ENCODE data around the gene SCIN. TPM values are rescaled to one million over a fixed set of nuclear protein-coding genes. Genes with fewer than 3 reads are reported as not detected.
"Not testable (repeated sequence)": the region's sequence is repeated elsewhere in the genome, so short reads cannot be mapped to it uniquely, and the experiment has no call there.

SCIN gene
- total and polyA plus RNA-seq, 2 experiments from 2014 or later, result 0.02 to 0.66 TPM

DNA sequence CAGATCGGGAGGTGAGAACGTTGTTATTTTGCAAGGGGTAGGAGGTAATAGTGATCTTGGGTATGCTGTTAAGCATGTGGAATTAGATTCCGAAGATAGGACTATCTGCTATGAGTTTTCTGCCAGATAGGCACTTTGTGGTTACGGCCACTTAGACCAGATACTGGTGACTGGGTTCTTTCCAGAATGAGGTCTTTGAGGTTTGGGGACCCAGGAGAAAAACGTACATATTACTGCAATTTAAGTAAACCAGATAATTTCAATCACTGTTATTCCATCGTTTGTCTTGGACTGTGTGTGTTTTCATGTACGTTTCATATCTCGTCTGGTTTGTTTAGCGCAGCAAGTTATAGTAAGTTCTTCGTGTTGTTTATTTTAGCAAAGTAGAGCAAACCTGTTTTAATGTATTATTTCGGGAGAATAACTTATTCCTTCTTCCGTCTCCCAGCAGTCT is 117.2 kb downstream of the SCIN start:
- DNase-seq (ENCODE audit: low read depth in 1 of 2, low spot score in 1 of 2), result peak in 1 of 2 donors; percentile 20
- Histone ChIP-seq H3K9me3 (ENCODE audit: low read depth) (no peaks in the 10 kb centered on the region), H3K27me3 (no peaks in the 10 kb centered on the region), H3K27ac (no peak overlapping the region), H3K36me3 (no peaks in the 10 kb centered on the region), H3K4me1 (ENCODE audit: low read depth) (no peaks in the 10 kb centered on the region), H3K4me3 (peak overlapping the region; percentile 69)
- TF ChIP-seq, protein P1, sequence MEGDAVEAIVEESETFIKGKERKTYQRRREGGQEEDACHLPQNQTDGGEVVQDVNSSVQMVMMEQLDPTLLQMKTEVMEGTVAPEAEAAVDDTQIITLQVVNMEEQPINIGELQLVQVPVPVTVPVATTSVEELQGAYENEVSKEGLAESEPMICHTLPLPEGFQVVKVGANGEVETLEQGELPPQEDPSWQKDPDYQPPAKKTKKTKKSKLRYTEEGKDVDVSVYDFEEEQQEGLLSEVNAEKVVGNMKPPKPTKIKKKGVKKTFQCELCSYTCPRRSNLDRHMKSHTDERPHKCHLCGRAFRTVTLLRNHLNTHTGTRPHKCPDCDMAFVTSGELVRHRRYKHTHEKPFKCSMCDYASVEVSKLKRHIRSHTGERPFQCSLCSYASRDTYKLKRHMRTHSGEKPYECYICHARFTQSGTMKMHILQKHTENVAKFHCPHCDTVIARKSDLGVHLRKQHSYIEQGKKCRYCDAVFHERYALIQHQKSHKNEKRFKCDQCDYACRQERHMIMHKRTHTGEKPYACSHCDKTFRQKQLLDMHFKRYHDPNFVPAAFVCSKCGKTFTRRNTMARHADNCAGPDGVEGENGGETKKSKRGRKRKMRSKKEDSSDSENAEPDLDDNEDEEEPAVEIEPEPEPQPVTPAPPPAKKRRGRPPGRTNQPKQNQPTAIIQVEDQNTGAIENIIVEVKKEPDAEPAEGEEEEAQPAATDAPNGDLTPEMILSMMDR (IDR thresholded peaks at IDR 0.05; ENCODE audit: low read depth, low read length), result no peak

DNA sequence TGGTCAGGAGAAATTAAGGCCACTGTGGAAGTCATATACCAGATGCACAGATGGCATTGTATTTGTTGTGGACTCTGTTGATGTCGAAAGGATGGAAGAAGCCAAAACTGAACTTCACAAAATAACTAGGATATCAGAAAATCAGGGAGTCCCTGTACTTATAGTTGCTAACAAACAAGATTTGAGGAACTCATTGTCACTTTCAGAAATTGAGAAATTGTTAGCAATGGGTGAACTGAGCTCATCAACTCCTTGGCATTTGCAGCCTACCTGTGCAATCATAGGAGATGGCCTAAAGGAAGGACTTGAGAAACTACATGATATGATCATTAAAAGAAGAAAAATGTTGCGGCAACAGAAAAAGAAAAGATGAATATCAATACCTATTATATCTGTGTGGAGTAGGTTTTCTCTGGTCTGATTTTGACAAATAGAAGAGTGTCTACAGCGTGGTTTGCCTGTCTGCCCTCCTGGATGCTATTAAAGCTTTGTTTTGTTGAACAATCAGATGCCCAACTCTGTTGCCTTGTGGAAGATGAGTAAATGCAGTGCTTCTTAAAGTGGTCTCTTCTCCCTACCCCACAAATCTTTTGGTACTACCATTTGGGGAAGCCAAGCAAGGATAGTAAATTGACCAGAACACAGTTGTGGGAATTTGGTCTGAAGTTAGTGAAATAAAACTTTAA is 118.1 kb downstream of the SCIN start:
- not testable (repeated sequence) for H3K4me1 ChIP-seq (ENCODE audit: low read depth)

DNA sequence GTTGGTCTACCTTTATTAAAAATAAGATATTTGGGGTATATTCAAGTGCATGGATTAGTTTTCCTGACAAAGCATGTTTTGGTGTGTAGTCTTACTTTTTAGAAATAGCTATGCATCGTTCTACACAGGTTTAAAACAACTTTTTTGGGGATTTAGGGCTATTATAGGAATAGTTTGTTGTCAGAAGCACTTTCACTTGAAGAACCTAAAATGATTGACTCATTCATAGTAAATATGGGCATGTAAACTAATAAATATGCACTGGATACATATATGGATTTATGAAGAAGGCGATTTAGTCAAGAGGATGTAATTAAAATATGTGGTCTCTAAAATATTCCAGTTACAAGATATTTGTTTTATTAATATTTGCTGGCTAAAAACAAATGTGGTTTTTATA is 118.9 kb downstream of the SCIN start:
- Histone ChIP-seq H3K4me1 (ENCODE audit: low read depth) (no peaks in the 10 kb centered on the region), H3K36me3 (no peaks in the 10 kb centered on the region), H3K9me3 (ENCODE audit: low read depth) (no peaks in the 10 kb centered on the region), H3K4me3 (no peak overlapping the region), H3K27ac (no peak overlapping the region), H3K27me3 (no peaks in the 10 kb centered on the region)
- no peak for DNase-seq (ENCODE audit: low read depth in 1 of 2, low spot score in 1 of 2)
- TF ChIP-seq, protein P1 (IDR thresholded peaks at IDR 0.05; ENCODE audit: low read depth, low read length), result no peak

More for the DNA sequence above, 118.1 kb downstream of the SCIN start:
- not testable (repeated sequence) for H3K9me3 ChIP-seq (ENCODE audit: low read depth); H3K27ac ChIP-seq; H3K27me3 ChIP-seq; H3K4me3 ChIP-seq; DNase-seq (ENCODE audit: low read depth in 1 of 2, low spot score in 1 of 2); H3K36me3 ChIP-seq

DNA sequence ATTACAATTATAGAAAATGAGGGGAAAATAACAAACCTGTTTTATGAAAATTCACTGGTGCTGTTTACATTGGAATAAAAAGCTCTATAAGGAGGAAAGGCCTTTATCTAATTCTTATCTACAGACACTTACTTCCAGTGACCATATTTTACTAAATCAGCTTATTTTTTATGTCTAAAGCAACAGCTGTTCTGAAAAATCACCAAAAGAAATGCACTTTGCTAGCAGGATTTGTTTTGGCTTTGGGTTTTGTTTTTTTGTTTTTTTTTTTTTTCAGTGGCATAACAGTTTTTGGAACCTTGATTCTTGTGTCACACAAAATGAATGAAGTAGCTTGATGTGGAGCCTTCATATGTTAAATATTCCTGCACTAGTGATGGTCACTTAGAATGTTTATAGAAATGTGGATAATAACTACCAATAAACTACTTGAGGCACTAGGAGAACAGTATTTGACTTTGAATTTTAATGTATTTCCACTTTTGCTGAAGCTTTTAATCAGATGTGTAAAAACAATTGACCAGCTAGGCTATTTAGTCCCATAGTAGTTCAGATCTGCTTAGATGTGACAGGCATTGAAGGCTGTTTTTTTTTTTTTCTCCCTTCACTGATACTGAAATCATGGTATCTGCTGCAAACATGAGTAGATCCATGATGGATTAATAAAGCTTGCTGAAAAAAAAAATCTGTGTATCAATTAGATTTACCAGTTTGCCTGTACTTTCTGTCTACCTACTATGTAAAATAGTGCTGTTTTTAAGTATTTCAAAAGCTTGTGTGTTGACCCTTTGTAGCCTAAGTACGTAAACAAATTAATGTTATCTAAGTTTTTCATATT is 119.7 kb downstream of the SCIN start:
- Histone ChIP-seq H3K9me3 (ENCODE audit: low read depth) (no peaks in the 10 kb centered on the region), H3K36me3 (no peaks in the 10 kb centered on the region), H3K27ac (no peak overlapping the region), H3K4me1 (ENCODE audit: low read depth) (no peaks in the 10 kb centered on the region), H3K27me3 (no peaks in the 10 kb centered on the region), H3K4me3 (no peak overlapping the region)
- no peak for DNase-seq (ENCODE audit: low read depth in 1 of 2, low spot score in 1 of 2)
- TF ChIP-seq, protein P1 (IDR thresholded peaks at IDR 0.05; ENCODE audit: low read depth, low read length), result no peak

DNA sequence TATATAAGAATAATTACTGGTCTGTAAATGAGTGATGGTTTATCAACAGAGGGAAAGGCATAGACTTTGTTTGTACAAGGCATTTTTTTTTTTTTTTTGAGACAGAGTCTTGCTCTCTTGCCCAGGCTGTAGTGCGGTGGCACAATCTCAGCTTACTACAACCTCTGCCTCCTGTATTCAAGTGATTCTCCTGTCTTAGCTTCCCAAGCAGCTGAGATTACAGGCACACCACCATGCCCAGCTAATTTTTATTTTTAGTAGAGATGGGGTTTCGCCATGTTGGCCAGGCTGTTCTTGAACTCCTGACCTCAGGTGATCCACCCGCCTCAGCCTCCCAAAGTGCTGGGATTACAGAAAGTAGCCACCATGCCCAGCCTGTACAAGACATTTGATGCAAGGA is 120.9 kb downstream of the SCIN start:
- not testable (repeated sequence) for H3K27ac ChIP-seq; DNase-seq (ENCODE audit: low read depth in 1 of 2, low spot score in 1 of 2); H3K27me3 ChIP-seq

DNA sequence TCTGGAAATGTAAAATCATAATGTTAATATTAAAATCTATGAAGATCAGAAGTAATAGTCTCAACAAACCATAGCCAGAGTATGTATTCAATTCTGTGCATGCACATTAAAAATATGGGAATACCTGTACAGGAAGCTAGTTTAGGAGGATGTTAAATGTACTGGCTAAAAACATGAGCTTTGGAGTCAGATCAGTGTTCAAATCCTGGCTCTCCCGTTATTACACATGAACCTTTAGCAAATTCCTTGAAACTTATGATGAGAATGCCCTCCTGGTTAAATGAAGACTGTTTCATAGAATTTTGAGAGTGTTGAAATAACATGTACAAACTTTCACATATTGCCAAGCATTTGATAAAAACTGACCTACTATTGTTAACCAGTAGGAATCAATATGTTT is 121.5 kb downstream of the SCIN start:
- TF ChIP-seq, protein P1 (IDR thresholded peaks at IDR 0.05; ENCODE audit: low read depth, low read length), result no peak
- Histone ChIP-seq H3K9me3 (ENCODE audit: low read depth) (no peaks in the 10 kb centered on the region), H3K36me3 (no peaks in the 10 kb centered on the region), H3K27ac (no peak overlapping the region), H3K4me3 (no peak overlapping the region), H3K27me3 (no peaks in the 10 kb centered on the region), H3K4me1 (ENCODE audit: low read depth) (no peaks in the 10 kb centered on the region)
- DNase-seq (ENCODE audit: low read depth in 1 of 2, low spot score in 1 of 2), result no peak

More for the DNA sequence above, 120.9 kb downstream of the SCIN start:
- not testable (repeated sequence) for H3K9me3 ChIP-seq (ENCODE audit: low read depth); H3K4me3 ChIP-seq; H3K36me3 ChIP-seq; H3K4me1 ChIP-seq (ENCODE audit: low read depth)

Measured in cardiac muscle cell (in vitro differentiated cells and primary cell).